ENCODE data around the gene SLC4A8. TPM values are rescaled to one million over a fixed set of nuclear protein-coding genes. Genes with fewer than 3 reads are reported as not detected.

The SLC4A8 gene
- total RNA-seq, 2 donors from 2014 or later = 0.50 to 10.5 TPM

DNA sequence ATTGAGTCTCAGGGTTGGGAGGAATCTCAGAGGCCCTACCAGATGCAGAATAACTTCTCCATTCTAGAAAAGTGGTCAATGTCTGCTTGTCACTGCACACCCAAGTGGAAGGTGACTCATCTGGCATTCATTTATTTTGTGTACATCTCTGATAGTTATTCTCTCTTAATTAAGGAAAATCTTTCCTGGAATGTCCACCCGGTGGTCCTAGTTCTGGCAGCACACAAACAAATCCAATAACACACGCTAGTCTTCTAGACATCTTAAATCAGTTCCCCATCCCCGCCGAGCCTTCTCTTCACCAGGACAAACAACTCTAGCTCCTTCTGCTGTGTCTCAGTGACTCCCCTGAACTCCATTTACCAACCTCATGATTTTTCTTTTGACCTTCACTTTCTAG lies 116.4 kb downstream of the SLC4A8 start:
- Histone ChIP-seq H3K27ac (no peak overlapping the region), H3K36me3 (no peaks in the 10 kb centered on the region), H3K27me3 (replicated peaks; ENCODE audit: insufficient read depth) (peaks cover 3% of the 10 kb centered on the region), H3K9me3 (no peaks in the 10 kb centered on the region), H3K4me3 (no peak overlapping the region), H3K4me1 (replicated peaks) (no peaks in the 10 kb centered on the region)
- DNase-seq (ENCODE audit: low spot score) = no peak
- WGBS = 71% methylated on average over 4 of the region's 4 CpGs
- TF ChIP-seq, protein P1, sequence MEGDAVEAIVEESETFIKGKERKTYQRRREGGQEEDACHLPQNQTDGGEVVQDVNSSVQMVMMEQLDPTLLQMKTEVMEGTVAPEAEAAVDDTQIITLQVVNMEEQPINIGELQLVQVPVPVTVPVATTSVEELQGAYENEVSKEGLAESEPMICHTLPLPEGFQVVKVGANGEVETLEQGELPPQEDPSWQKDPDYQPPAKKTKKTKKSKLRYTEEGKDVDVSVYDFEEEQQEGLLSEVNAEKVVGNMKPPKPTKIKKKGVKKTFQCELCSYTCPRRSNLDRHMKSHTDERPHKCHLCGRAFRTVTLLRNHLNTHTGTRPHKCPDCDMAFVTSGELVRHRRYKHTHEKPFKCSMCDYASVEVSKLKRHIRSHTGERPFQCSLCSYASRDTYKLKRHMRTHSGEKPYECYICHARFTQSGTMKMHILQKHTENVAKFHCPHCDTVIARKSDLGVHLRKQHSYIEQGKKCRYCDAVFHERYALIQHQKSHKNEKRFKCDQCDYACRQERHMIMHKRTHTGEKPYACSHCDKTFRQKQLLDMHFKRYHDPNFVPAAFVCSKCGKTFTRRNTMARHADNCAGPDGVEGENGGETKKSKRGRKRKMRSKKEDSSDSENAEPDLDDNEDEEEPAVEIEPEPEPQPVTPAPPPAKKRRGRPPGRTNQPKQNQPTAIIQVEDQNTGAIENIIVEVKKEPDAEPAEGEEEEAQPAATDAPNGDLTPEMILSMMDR (IDR thresholded peaks at IDR 0.05) = no peak
- TF ChIP-seq POLR2A (IDR thresholded peaks at IDR 0.05) (no peak), POLR2AphosphoS5 (IDR thresholded peaks at IDR 0.05) (no peak)
- intact Hi-C loops (cut with DNase I) = no loop called here

DNA sequence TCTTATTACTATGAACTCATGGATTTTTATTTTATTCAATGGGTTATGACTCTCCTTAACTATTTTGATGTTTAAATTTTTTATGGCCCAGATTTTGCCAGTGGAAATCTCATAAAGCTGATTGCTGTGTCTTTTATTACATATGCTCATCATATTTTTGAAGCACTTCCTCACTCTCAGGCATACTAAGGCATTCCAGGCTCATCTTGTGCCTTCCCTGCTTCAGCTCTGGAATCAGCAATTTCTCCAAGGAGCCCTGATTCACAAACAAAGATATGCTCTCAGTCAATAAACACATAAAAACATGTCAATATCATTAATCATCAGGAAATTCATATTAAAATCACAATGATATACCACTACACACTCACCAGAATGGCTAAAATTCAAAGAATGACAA lies 121.5 kb downstream of the SLC4A8 start:
- H3K4me1 ChIP-seq (replicated peaks) = no peaks in the 10 kb centered on the region
- no peak for DNase-seq (ENCODE audit: low spot score)
- TF ChIP-seq POLR2AphosphoS5 (IDR thresholded peaks at IDR 0.05) (no peak), POLR2A (IDR thresholded peaks at IDR 0.05) (no peak)
- TF ChIP-seq, protein P1 (IDR thresholded peaks at IDR 0.05) = no peak
- H3K27ac ChIP-seq = no peak overlapping the region
- no peaks in the 10 kb centered on the region for H3K36me3 ChIP-seq
- H3K4me3 ChIP-seq = no peak overlapping the region
- intact Hi-C loops (cut with DNase I) = no loop called here
- H3K9me3 ChIP-seq = no peaks in the 10 kb centered on the region
- H3K27me3 ChIP-seq (replicated peaks; ENCODE audit: insufficient read depth) = no peaks in the 10 kb centered on the region

DNA sequence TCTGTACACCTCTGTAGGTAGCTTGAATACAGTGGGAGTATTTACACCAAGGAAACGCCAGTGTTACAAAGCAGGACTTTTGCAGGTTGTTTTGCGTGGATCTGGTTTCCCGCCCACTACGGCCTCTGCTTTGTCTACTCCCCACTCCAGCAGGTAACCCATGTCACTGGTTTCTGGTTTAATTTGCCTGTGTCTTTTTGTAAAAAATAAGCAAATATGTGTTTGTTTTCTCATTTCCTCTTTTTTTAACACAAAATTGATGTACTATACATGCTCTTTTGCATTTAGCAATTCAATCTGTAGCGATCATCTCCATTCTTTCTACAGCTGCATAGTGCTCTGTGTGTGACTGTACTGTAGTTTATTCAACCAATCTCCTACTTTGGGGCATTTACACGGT lies 123.0 kb downstream of the SLC4A8 start:
- intact Hi-C loops (cut with DNase I) = no loop called here
- Histone ChIP-seq H3K4me3 (no peak overlapping the region), H3K27ac (no peak overlapping the region), H3K9me3 (no peaks in the 10 kb centered on the region), H3K4me1 (replicated peaks) (no peaks in the 10 kb centered on the region), H3K36me3 (no peaks in the 10 kb centered on the region), H3K27me3 (replicated peaks; ENCODE audit: insufficient read depth) (no peaks in the 10 kb centered on the region)
- 80% methylated on average over 6 of the region's 6 CpGs for WGBS
- DNase-seq (ENCODE audit: low spot score) = no peak
- TF ChIP-seq POLR2A (IDR thresholded peaks at IDR 0.05) = no peak
- no peak for TF ChIP-seq POLR2AphosphoS5 (IDR thresholded peaks at IDR 0.05)
- TF ChIP-seq, protein P1 (IDR thresholded peaks at IDR 0.05) = no peak

DNA sequence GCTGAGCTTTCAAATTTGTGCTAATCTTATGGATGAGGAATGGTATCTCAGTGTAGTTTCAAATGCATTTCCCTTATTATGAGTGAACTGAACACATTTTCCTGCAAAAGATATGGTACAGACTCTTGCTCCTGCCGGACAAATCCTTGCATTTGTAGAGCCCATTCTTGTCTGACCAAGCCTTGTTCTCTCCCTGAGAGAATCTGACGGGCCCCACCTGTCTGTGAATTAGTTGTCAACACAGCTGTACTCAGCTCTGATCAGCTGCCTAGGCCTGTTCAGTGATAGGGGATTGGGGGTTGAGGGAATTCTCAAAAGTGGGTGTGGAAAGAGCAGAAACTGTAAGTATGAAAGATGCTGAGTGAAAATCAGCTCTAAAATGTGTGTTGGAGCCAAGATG lies 123.6 kb downstream of the SLC4A8 start:
- 58% methylated on average over 2 of the region's 2 CpGs for WGBS
- H3K4me3 ChIP-seq = no peak overlapping the region
- no peaks in the 10 kb centered on the region for H3K36me3 ChIP-seq
- intact Hi-C loops (cut with DNase I) = no loop called here
- no peak overlapping the region for H3K27ac ChIP-seq
- DNase-seq (ENCODE audit: low spot score) = no peak
- no peaks in the 10 kb centered on the region for H3K4me1 ChIP-seq (replicated peaks)
- TF ChIP-seq POLR2AphosphoS5 (IDR thresholded peaks at IDR 0.05) (no peak), POLR2A (IDR thresholded peaks at IDR 0.05) (no peak)
- TF ChIP-seq, protein P1 (IDR thresholded peaks at IDR 0.05) = no peak
- H3K9me3 ChIP-seq = no peaks in the 10 kb centered on the region
- H3K27me3 ChIP-seq (replicated peaks; ENCODE audit: insufficient read depth) = no peaks in the 10 kb centered on the region

DNA sequence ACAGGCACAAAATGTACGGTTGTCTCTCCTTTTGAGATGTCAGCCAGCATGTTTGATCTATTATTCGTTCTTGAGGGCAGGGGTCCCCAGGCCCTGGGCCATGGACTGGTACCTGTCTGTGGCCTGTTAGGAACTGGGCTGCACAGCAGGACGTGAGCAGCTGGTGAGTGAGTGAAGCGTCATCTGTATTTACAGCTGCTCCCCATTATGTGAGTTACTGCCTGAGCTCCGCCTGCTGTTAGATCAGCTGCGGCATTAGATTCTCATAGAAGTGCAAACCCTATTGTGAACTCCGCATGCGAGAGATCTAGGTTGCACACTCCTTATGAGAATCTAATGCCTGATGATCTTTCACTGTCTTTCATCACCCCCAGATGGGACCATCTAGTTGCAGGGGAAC lies 125.0 kb downstream of the SLC4A8 start:
- no peak for DNase-seq (ENCODE audit: low spot score)
- intact Hi-C loops (cut with DNase I) = no loop called here
- no peak overlapping the region for H3K4me3 ChIP-seq
- TF ChIP-seq, protein P1 (IDR thresholded peaks at IDR 0.05) = no peak
- TF ChIP-seq POLR2AphosphoS5 (IDR thresholded peaks at IDR 0.05) (no peak), POLR2A (IDR thresholded peaks at IDR 0.05) (no peak)
- no peak overlapping the region for H3K27ac ChIP-seq
- no peaks in the 10 kb centered on the region for H3K36me3 ChIP-seq
- no peaks in the 10 kb centered on the region for H3K4me1 ChIP-seq (replicated peaks)
- no peaks in the 10 kb centered on the region for H3K9me3 ChIP-seq
- no peaks in the 10 kb centered on the region for H3K27me3 ChIP-seq (replicated peaks; ENCODE audit: insufficient read depth)
- 79% methylated on average over 8 of the region's 8 CpGs for WGBS

Other genes starting within 250 kb of the SLC4A8 start
- 10 to 100 TPM; 13.5 to 17.2 TPM for gene POU6F1, start 206.8 kb upstream of the SLC4A8 start, total RNA-seq
- gene DAZAP2, start 186.0 kb upstream of the SLC4A8 start, total RNA-seq = 100 to 1,000 TPM; 299 to 374 TPM
- 10 to 100 TPM; 10.7 to 15.4 TPM for gene SMAGP, start 154.4 kb upstream of the SLC4A8 start, total RNA-seq
- 1 to 10 TPM; 2.6 to 5.5 TPM for gene BIN2, start 100.7 kb upstream of the SLC4A8 start, total RNA-seq
- not detected for gene CELA1, start 78.2 kb upstream of the SLC4A8 start, total RNA-seq
- 1 to 10 TPM; 1.1 to 4.6 TPM for gene GALNT6, start 33.4 kb upstream of the SLC4A8 start, total RNA-seq
- 10 to 100 TPM in 1 of 2 donors, 1 to 10 TPM in 1; 7.6 to 10.4 TPM for gene SCN8A, start 166.4 kb downstream of the SLC4A8 start, total RNA-seq